Measurements from ENCODE around the gene SRGN. TPM values are rescaled to one million over a fixed set of nuclear protein-coding genes. Genes with fewer than 3 reads are reported as not detected.
A peak's percentile ranks its signal among the peaks of the same experiment; 100 is the strongest.

SRGN gene
- total RNA-seq, 2 experiments from 2014 or later: 949 to 966 TPM

DNA sequence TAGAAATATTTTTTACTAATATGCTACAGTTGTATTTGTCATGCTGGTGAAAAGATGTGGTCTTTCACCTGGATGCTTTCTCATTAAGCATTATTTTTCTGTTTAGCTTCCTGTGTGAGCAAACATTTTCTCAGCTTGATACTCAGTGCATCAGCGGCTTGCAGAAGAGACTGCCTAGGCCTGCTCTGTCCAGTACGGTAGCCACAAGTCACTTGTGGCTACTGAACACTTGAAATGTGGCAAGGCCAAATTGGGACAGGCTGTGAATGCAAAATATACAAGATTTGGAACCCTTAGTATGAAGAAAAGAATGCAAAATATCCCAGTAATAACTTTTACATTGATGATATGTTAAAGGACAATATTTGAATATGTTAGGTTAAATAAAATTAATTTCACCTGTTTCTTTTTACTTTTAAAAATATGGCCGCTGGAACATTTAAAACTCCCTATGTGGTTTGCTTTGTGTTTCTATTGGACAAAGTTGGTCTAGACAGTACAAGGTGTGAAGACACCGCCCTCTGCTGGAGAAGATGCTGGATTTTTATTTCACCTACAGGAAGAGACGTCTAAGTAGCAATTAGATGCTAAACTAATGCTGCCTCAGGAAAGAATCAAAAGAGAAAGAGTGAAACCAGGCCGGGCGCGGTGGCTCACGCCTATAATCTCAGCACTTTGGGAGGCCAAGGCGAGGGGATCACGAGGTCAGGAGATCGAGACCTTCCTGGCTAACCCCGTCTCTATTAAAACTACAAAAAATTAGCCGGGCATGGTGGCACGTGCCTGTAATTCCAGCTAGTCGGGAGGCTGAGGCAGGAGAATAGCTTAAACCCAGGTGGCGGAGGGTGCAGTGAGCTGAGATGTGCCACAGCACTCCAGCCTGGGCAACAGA is 5.3 kb downstream of the SRGN start:
- H3K4me1 Mint-ChIP-seq (ENCODE audit: low read depth): peaks cover 54% of the 10 kb centered on the region
- DNase-seq: peak; percentile 86
- ChIA-PET POLR2A (interaction anchor here (0.7 to 8.4 kb wide), 8 partner anchors 27 to 136 kb away, joined by 3 to 178 read pairs (median 4); partner anchors contain the start of gene KIFBP), CTCF (interaction anchor here (0.6 to 8.7 kb wide), 24 partner anchors 9 to 289 kb away, joined by 3 to 159 read pairs (median 4); partner anchors contain the start of genes DDX21 and KIFBP)
- H3K4me3 Mint-ChIP-seq: peak overlapping the region; percentile 59
- no peaks in the 10 kb centered on the region for H3K9me3 Mint-ChIP-seq
- intact Hi-C loops (cut with micrococcal nuclease): loop anchor here (1.0 kb wide), 2 partner anchors 30 to 88 kb away; no protein-coding TSS in a partner anchor
- H3K36me3 Mint-ChIP-seq: peaks cover 61% of the 10 kb centered on the region
- peak overlapping the region; percentile 84 for H3K27ac Mint-ChIP-seq
- H3K27me3 Mint-ChIP-seq: no peaks in the 10 kb centered on the region

DNA sequence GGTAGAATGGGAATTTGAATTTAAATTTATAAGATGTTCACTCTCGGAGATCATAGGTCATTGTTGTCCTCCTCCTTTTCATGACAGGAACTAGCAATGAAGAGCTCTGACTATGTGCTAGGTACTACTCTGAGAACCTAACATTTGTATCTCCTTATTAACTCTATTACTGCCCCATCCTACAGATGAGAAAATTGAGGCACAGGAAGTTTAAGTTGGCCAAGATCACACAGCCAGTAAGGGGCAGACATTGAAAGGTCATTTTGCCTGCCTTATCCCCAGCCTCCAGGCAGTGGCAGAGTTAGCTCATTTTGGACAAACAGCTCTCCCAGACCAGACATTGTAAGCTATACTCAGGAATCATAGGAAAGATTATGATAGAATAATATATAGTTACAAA is 6.0 kb downstream of the SRGN start:
- no peaks in the 10 kb centered on the region for H3K9me3 Mint-ChIP-seq
- peak overlapping the region; percentile 49 for H3K27ac Mint-ChIP-seq
- CTCF ChIA-PET: interaction anchor here (0.7 to 8.7 kb wide), 21 partner anchors 8 to 288 kb away, joined by 3 to 159 read pairs (median 5); partner anchors contain the start of genes DDX21 and KIFBP
- H3K4me3 Mint-ChIP-seq: no peak overlapping the region
- H3K27me3 Mint-ChIP-seq: no peaks in the 10 kb centered on the region
- intact Hi-C loops (cut with micrococcal nuclease): loop anchor here (1.0 kb wide), 2 partner anchors 29 to 89 kb away; no protein-coding TSS in a partner anchor
- DNase-seq: peak; percentile 8
- H3K4me1 Mint-ChIP-seq (ENCODE audit: low read depth): peaks cover 55% of the 10 kb centered on the region
- POLR2A ChIA-PET: interaction anchor here (1.1 to 1.8 kb wide), 2 partner anchors 29 to 137 kb away, joined by 3 to 5 read pairs; no protein-coding TSS in a partner anchor
- peaks cover 55% of the 10 kb centered on the region for H3K36me3 Mint-ChIP-seq

DNA sequence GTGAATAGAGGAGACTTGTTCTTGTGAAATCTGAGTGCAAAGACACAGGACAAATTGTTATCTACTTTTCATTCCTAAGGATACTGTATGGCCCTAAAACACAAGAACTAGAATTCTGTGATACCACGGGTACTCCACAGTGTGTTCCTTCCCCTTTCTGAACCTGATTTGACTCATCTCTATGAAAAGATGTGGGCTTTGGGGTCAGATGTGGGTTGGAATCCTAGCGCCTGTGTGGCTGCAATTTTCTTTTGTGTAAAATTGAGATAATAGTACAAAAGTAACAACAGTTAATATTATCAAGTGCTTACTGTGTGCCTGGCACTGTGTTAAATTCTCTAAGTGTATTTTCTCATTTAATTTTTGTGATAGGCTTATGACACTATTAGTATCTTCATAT is 8.1 kb downstream of the SRGN start:
- Mint-ChIP-seq H3K9me3 (no peaks in the 10 kb centered on the region), H3K36me3 (peaks cover 47% of the 10 kb centered on the region), H3K27ac (no peak overlapping the region), H3K4me1 (ENCODE audit: low read depth) (peaks cover 65% of the 10 kb centered on the region), H3K27me3 (no peaks in the 10 kb centered on the region), H3K4me3 (no peak overlapping the region)
- ChIA-PET CTCF (interaction anchor here (0.6 to 7.2 kb wide), 3 partner anchors 9 to 108 kb away, joined by 3 to 159 read pairs (median 26); partner anchors contain the start of gene KIFBP), POLR2A (no interaction called here)
- intact Hi-C loops (cut with micrococcal nuclease): no loop called here
- peak; percentile 8 for DNase-seq

DNA sequence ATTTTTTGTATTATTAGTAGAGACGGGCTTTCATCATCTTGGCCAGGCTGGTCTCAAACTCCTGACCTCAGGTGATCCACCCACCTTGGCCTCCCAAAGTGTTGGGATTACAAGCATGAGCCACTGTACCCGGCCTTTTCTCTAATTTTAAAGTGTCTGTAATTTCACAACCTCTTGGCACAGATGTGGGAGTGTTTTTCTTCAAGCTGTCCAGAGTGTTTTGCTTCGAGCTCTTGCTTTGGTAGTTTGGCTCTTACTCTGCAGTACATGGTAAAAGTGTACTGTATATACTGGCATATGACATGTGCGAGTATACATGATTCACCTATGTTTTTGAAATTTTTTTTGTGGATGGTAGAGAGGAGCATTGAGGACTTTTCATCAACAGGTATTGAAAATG is 9.8 kb downstream of the SRGN start:
- intact Hi-C loops (cut with micrococcal nuclease): no loop called here
- ChIA-PET POLR2A (no interaction called here), CTCF (interaction anchor here (0.7 to 7.2 kb wide), 2 partner anchors 83 to 91 kb away, joined by 3 to 159 read pairs; no protein-coding TSS in a partner anchor)
- Mint-ChIP-seq H3K27me3 (no peaks in the 10 kb centered on the region), H3K4me1 (ENCODE audit: low read depth) (peaks cover 71% of the 10 kb centered on the region), H3K27ac (peak overlapping the region; percentile 32), H3K36me3 (peaks cover 52% of the 10 kb centered on the region), H3K9me3 (no peaks in the 10 kb centered on the region), H3K4me3 (no peak overlapping the region)
- peak; percentile 0 for DNase-seq

DNA sequence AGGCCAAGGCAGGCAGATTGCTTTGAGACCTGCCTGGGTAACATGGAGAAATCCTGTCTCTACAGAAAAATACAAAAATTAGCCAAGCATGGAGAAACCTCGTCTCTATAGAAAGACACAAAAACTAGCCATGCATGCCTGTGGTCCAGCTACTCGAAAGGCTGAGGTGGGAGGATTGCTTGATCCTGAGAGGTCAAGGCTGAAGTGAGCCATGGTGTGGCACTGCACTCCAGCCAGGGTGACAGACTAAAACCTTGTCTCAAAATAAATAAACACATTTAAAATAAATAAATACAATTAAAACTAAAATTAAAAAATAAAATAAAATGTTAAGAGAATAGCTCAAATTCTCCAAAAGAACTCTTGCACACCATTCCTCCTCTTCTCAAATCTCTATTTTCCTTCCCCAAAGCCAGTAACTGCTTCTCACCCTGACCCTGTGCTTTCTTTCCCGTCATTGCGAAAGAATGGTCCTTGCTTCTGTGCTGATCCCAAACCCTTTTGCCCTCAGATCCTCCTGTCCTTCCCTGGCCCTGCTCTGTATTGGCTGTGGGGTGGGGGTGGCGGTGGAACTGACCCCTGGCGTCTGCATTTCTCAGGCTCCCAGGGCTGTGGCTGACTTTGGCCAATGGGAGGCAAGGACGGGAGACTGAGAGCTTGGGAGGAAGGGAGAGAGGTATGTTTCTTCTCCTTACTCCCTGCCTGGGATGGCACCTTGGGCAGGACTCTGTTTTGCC is 12.4 kb downstream of the SRGN start:
- H3K27ac Mint-ChIP-seq: peak overlapping the region; percentile 33
- ChIA-PET POLR2A (interaction anchor here (0.7 kb wide), 1 partner anchor 56 kb away, joined by 3 read pairs; no protein-coding TSS in a partner anchor), CTCF (interaction anchor here (0.6 to 2.1 kb wide), 4 partner anchors 16 to 95 kb away, joined by 4 to 6 read pairs (median 4); no protein-coding TSS in a partner anchor)
- H3K4me1 Mint-ChIP-seq (ENCODE audit: low read depth): peaks cover 57% of the 10 kb centered on the region
- intact Hi-C loops (cut with micrococcal nuclease): no loop called here
- H3K27me3 Mint-ChIP-seq: no peaks in the 10 kb centered on the region
- no peak overlapping the region for H3K4me3 Mint-ChIP-seq
- no peaks in the 10 kb centered on the region for H3K9me3 Mint-ChIP-seq
- H3K36me3 Mint-ChIP-seq: peaks cover 57% of the 10 kb centered on the region
- no peak for DNase-seq

DNA sequence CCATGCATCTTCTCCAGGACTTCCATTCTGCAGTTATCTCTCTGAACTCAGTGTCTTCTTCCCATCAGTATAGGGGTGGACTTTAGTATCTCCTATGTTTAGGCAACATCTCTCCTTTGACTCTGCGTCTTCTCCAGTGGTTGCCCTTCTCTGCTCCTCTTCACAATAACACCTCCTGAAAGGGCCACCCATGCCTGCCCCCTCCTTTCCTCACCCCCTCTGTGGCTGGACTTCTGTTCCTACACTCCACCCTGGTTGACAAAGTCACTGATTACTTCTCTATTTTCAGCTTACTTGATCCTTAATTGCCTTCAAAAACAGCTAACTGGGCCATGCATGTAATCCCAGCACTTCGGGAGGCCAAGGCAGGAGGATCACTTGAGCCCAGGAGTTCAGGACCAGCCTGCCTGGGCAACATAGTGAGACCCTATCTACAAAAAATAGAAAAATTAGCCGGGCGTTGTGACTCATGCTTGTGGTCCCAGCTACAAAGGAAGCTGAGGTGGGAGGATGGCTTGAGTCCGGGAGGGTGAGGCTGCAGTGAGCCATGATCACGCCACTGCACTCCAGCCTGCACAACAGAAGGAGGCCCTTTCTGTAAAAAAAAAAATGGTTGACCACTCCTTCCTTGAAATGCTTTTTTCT is 13.7 kb downstream of the SRGN start:
- Mint-ChIP-seq H3K27me3 (no peaks in the 10 kb centered on the region), H3K9me3 (no peaks in the 10 kb centered on the region), H3K27ac (peak overlapping the region; percentile 76), H3K4me1 (ENCODE audit: low read depth) (peaks cover 46% of the 10 kb centered on the region), H3K36me3 (peaks cover 56% of the 10 kb centered on the region), H3K4me3 (no peak overlapping the region)
- peak; percentile 56 for DNase-seq
- POLR2A ChIA-PET: no interaction called here
- intact Hi-C loops (cut with micrococcal nuclease): no loop called here
- CTCF ChIA-PET: interaction anchor here (0.6 to 2.1 kb wide), 7 partner anchors 8 to 738 kb away, joined by 3 to 6 read pairs (median 4); no protein-coding TSS in a partner anchor

DNA sequence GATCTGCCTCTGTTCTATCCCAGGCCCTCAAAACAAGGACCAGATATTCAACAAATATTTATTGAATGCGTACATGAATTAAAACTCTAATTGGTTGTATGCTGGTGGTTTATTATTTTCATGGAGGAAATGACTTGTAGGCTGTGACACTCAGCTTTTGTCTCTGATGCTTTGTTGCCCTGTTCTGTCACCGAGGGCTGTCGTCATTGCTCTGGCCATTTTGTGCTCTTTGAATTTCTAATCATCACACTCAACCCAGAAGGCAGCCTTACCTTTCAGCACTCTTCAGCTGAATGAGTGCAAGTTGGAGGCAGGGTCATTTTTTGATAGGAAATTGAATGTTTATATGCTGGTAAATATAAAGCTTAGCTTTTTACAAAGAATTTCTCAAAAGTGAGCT is 14.5 kb downstream of the SRGN start:
- Mint-ChIP-seq H3K4me3 (no peak overlapping the region), H3K36me3 (peaks cover 56% of the 10 kb centered on the region), H3K9me3 (no peaks in the 10 kb centered on the region), H3K4me1 (ENCODE audit: low read depth) (peaks cover 46% of the 10 kb centered on the region), H3K27ac (peak overlapping the region; percentile 76), H3K27me3 (no peaks in the 10 kb centered on the region)
- DNase-seq: no peak
- intact Hi-C loops (cut with micrococcal nuclease): no loop called here
- ChIA-PET CTCF (interaction anchor here (0.7 to 2.1 kb wide), 4 partner anchors 8 to 199 kb away, joined by 4 to 6 read pairs (median 6); no protein-coding TSS in a partner anchor), POLR2A (interaction anchor here (0.6 kb wide), 1 partner anchor 46 kb away, joined by 4 read pairs; no protein-coding TSS in a partner anchor)

DNA sequence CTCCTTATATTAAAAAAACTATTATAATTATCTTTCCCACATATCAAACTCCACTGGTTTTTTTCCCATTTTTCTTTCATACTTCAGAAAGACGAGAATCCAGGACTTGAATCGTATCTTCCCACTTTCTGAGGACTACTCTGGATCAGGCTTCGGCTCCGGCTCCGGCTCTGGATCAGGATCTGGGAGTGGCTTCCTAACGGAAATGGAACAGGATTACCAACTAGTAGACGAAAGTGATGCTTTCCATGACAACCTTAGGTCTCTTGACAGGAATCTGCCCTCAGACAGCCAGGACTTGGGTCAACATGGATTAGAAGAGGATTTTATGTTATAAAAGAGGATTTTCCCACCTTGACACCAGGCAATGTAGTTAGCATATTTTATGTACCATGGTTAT is 15.9 kb downstream of the SRGN start:
- Mint-ChIP-seq H3K27me3 (no peaks in the 10 kb centered on the region), H3K9me3 (no peaks in the 10 kb centered on the region), H3K27ac (no peak overlapping the region), H3K4me1 (ENCODE audit: low read depth) (peaks cover 39% of the 10 kb centered on the region), H3K36me3 (peaks cover 48% of the 10 kb centered on the region), H3K4me3 (no peak overlapping the region)
- ChIA-PET POLR2A (no interaction called here), CTCF (interaction anchor here (1.0 kb wide), 1 partner anchor 99 kb away, joined by 5 read pairs; no protein-coding TSS in a partner anchor)
- DNase-seq: no peak
- intact Hi-C loops (cut with micrococcal nuclease): no loop called here

DNA sequence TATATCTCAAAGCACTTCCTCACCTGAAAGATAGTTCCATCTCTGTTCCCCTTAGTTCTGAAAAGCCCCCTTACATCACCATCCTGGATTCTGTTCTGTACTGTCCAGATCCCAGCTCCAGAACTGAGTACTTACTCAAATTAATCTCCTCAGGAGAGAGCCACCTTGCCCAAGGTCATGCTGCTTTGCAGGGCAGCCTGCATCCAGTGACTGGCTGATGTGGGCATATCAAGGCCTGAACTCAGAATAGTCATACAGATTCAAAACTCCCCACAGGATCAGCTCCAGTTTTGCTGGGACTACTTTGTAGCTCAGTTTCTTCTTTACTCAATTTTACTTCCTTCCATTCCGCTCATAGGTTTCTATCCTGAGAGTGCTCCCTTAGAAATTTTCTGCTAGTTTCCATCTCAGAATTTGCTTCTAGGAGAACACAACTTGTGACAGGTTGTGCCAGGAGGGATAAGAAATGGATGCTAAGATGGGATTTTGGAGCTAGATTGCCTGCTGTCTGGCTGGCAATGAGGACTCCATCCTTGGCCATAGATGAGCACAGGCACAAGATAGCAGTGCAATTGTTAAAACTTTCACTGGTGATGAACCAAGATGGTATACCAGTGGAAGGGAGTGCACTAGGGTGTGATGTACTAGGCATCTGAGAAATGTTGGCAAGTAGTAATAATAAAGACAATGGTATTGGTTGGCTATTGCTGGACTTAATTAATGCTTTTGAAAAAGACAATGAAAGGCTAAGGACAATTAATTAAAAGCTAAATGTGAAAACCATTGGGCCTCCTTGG is 17.3 kb downstream of the SRGN start:
- H3K27me3 Mint-ChIP-seq: no peaks in the 10 kb centered on the region
- ChIA-PET POLR2A (interaction anchor here (1.0 to 1.3 kb wide), 2 partner anchors 20 to 95 kb away, joined by 3 read pairs; no protein-coding TSS in a partner anchor), CTCF (interaction anchor here (0.6 to 1.0 kb wide), 2 partner anchors 9 to 100 kb away, joined by 3 to 5 read pairs; no protein-coding TSS in a partner anchor)
- DNase-seq: no peak
- no peaks in the 10 kb centered on the region for H3K9me3 Mint-ChIP-seq
- H3K36me3 Mint-ChIP-seq: peaks cover 41% of the 10 kb centered on the region
- H3K4me3 Mint-ChIP-seq: no peak overlapping the region
- H3K4me1 Mint-ChIP-seq (ENCODE audit: low read depth): peaks cover 29% of the 10 kb centered on the region
- intact Hi-C loops (cut with micrococcal nuclease): no loop called here
- peak overlapping the region; percentile 59 for H3K27ac Mint-ChIP-seq

DNA sequence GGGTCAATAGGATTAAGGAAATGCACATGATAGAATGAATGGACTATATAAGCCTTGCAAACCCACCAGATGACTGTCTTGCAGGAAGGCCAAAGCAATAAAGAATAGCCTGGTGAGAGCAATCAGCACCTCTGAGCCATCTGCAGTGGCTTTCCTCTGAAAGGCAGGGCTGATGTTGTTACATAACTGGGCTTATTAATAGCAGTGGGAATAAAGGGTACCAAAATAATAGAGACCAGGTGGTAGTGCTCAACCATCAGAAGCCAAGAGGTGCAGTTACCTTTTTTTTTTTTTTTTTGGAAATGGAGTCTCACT is 19.2 kb downstream of the SRGN start:
- intact Hi-C loops (cut with micrococcal nuclease): no loop called here
- H3K4me1 Mint-ChIP-seq (ENCODE audit: low read depth): peaks cover 11% of the 10 kb centered on the region
- no peak overlapping the region for H3K4me3 Mint-ChIP-seq
- H3K27ac Mint-ChIP-seq: no peak overlapping the region
- POLR2A ChIA-PET: no interaction called here
- no peaks in the 10 kb centered on the region for H3K9me3 Mint-ChIP-seq
- CTCF ChIA-PET: no interaction called here
- no peaks in the 10 kb centered on the region for H3K27me3 Mint-ChIP-seq
- DNase-seq: no peak
- H3K36me3 Mint-ChIP-seq: peaks cover 27% of the 10 kb centered on the region

DNA sequence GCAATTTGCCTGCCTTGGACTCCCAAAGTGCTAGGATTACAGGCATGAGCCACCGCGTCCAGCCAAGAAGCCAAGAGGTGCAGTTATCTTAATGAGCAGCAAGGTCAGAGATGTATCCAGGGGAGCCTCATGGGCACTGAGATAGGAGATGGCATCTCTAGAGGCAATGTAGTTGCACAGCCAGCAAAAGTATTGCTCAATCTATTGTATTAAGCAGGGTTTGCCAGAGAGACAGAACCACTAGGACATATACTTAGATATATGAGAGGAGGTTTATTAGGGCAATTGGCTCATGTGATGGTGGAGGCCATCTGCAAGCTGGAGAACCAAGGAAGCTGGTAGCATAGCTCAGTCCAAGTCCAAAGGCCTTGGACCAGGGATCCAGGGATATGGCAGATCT is 19.8 kb downstream of the SRGN start:
- ChIA-PET POLR2A (no interaction called here), CTCF (interaction anchor here (0.6 kb wide), 1 partner anchor 15 kb away, joined by 3 read pairs; no protein-coding TSS in a partner anchor)
- Mint-ChIP-seq H3K9me3 (no peaks in the 10 kb centered on the region), H3K27ac (no peak overlapping the region), H3K27me3 (no peaks in the 10 kb centered on the region), H3K4me1 (ENCODE audit: low read depth) (peaks cover 7% of the 10 kb centered on the region), H3K36me3 (peaks cover 21% of the 10 kb centered on the region), H3K4me3 (no peak overlapping the region)
- no peak for DNase-seq
- intact Hi-C loops (cut with micrococcal nuclease): no loop called here
